ENCODE results near the gene KCMF1. TPM values are rescaled to one million over a fixed set of nuclear protein-coding genes. Genes with fewer than 3 reads are reported as not detected.

The KCMF1 gene
- total RNA-seq, 4 donors from 2014 or later: 65.0 to 89.7 (median 71.1) TPM

- TF ChIP-seq, protein P1, sequence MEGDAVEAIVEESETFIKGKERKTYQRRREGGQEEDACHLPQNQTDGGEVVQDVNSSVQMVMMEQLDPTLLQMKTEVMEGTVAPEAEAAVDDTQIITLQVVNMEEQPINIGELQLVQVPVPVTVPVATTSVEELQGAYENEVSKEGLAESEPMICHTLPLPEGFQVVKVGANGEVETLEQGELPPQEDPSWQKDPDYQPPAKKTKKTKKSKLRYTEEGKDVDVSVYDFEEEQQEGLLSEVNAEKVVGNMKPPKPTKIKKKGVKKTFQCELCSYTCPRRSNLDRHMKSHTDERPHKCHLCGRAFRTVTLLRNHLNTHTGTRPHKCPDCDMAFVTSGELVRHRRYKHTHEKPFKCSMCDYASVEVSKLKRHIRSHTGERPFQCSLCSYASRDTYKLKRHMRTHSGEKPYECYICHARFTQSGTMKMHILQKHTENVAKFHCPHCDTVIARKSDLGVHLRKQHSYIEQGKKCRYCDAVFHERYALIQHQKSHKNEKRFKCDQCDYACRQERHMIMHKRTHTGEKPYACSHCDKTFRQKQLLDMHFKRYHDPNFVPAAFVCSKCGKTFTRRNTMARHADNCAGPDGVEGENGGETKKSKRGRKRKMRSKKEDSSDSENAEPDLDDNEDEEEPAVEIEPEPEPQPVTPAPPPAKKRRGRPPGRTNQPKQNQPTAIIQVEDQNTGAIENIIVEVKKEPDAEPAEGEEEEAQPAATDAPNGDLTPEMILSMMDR (IDR thresholded peaks at IDR 0.05; ENCODE audit: low read depth): no peak
Measured at GRCh38 chr2:84958135-84959059, 12.6 kb upstream of the KCMF1 start.

DNA sequence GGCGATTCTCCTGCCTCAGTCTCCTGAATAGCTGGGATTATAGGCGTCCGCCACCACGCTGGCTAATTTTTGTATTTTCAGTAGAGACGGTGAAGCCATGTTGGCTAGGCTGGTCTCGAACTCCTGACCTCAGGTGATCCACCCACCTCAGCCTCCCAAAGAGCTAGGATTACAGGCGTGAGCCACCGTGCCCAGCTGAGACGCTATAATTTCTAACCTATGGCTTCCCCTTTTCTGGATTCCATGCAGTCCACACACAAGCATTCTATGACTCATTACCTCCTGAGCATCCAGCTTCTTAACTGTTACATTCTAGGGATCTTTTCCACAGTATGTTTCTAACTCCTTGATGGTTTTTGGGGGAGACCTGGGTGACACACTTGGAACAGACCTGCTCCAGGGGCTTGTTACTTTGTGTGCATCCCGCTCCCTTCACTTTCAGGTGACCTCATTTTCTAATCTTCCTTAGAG is 11.8 kb upstream of the KCMF1 start:
- TF ChIP-seq, protein P1 (IDR thresholded peaks at IDR 0.05; ENCODE audit: low read depth): no peak

- TF ChIP-seq, protein P1 (IDR thresholded peaks at IDR 0.05; ENCODE audit: low read depth): no peak
Measured at GRCh38 chr2:84959566-84960506, 11.1 kb upstream of the KCMF1 start.

- TF ChIP-seq, protein P1 (IDR thresholded peaks at IDR 0.05; ENCODE audit: low read depth): no peak
Measured at GRCh38 chr2:84962917-84963316, 8.0 kb upstream of the KCMF1 start.

- TF ChIP-seq, protein P1 (IDR thresholded peaks at IDR 0.05; ENCODE audit: low read depth): no peak
Measured at GRCh38 chr2:84963323-84963691, 7.7 kb upstream of the KCMF1 start.

- TF ChIP-seq, protein P1 (IDR thresholded peaks at IDR 0.05; ENCODE audit: low read depth): no peak
Measured at GRCh38 chr2:84963692-84964405, 7.1 kb upstream of the KCMF1 start.

Measured in subcutaneous adipose tissue (tissue), 4 donors.